H9 (cell line): ENCODE data around the gene ATCAY. TPM values are rescaled to one million over a fixed set of nuclear protein-coding genes. Genes with fewer than 3 reads are reported as not detected.

Experiments used
- DNase-seq: peaks from one replicate; pipeline ENCODE4 v3.0.0-alpha.2; 2017
- H2AFZ ChIP-seq: one replicate; pipeline ENCODE4 v1.6.1; 2013; ENCODE audit warnings: mild to moderate bottlenecking, low read length, control low read depth, moderate library complexity
- H2AK5ac ChIP-seq: 2 replicates; pipeline ENCODE4 v1.6.1; 2013; ENCODE audit warnings: low read length, control low read depth, mixed read lengths; ENCODE audit not compliant: insufficient read length
- H2BK120ac ChIP-seq: one replicate; pipeline ENCODE4 v1.6.1; 2013; ENCODE audit warnings: low read depth, mild to moderate bottlenecking, low read length, control low read depth, inconsistent platforms; ENCODE audit not compliant: poor library complexity, severe bottlenecking
- H2BK12ac ChIP-seq: 2 replicates; pipeline ENCODE4 v1.6.1; 2013; ENCODE audit warnings: low read length, control low read depth, mixed read lengths, low read depth; ENCODE audit not compliant: insufficient read length
- H2BK15ac ChIP-seq: 2 replicates; pipeline ENCODE4 v1.6.1; 2013; ENCODE audit warnings: low read depth, low read length, control low read depth
- H2BK20ac ChIP-seq: one replicate; pipeline ENCODE4 v1.6.1; 2013; ENCODE audit warnings: low read depth, mild to moderate bottlenecking, low read length, control low read depth, inconsistent platforms; ENCODE audit not compliant: poor library complexity, severe bottlenecking
- H2BK5ac ChIP-seq: 2 replicates; pipeline ENCODE4 v1.6.1; 2013; ENCODE audit warnings: low read length, control low read depth, mixed read lengths; ENCODE audit not compliant: insufficient read length
- H3K14ac ChIP-seq: 2 replicates; pipeline ENCODE4 v1.6.1; 2013; ENCODE audit warnings: low read length, control low read depth; ENCODE audit not compliant: insufficient read depth
- H3K18ac ChIP-seq: 2 replicates; pipeline ENCODE4 v1.6.1; 2013; ENCODE audit warnings: low read depth, mild to moderate bottlenecking, mixed read lengths, low read length, control low read depth; ENCODE audit not compliant: insufficient read length
- H3K23ac ChIP-seq: 2 replicates; pipeline ENCODE4 v1.6.1; 2013; ENCODE audit warnings: low read length, control low read depth, mixed read lengths, low read depth; ENCODE audit not compliant: insufficient read length
- H3K23me2 ChIP-seq: 2 replicates; pipeline ENCODE4 v1.6.1; 2013; ENCODE audit warnings: low read depth, mild to moderate bottlenecking, mixed read lengths, low read length, control low read depth; ENCODE audit not compliant: insufficient read length, poor library complexity, severe bottlenecking
- H3K27ac ChIP-seq: 2 replicates; pipeline ENCODE4 v1.5.1; 2013; ENCODE audit warnings: low read length, control low read depth, mixed read lengths, low read depth; ENCODE audit not compliant: insufficient read length
- H3K27me3 ChIP-seq: 2 replicates; pipeline ENCODE4 v1.6.1; 2013; ENCODE audit warnings: low read length, control low read depth, inconsistent platforms; ENCODE audit not compliant: insufficient read depth
- H3K4ac ChIP-seq: 2 replicates; pipeline ENCODE4 v1.6.1; 2013; ENCODE audit warnings: low read depth, mild to moderate bottlenecking, control low read depth, inconsistent platforms, low read length, moderate library complexity
- H3K4me1 ChIP-seq: 2 replicates; pipeline ENCODE4 v1.6.1; 2013; ENCODE audit warnings: low read length, control low read depth, inconsistent platforms; ENCODE audit not compliant: insufficient read depth
- H3K4me2 ChIP-seq: 2 replicates; pipeline ENCODE4 v1.6.1; 2013; ENCODE audit warnings: low read length, control low read depth, mixed read lengths; ENCODE audit not compliant: insufficient read length, insufficient read depth
- H3K56ac ChIP-seq: 2 replicates; pipeline ENCODE4 v1.6.1; 2013; ENCODE audit warnings: low read depth, mild to moderate bottlenecking, mixed read lengths, low read length, control low read depth; ENCODE audit not compliant: insufficient read length
- H3K79me1 ChIP-seq: 2 replicates; pipeline ENCODE4 v1.6.1; 2013; ENCODE audit warnings: low read depth, mild to moderate bottlenecking, moderate library complexity, low read length, control low read depth, inconsistent platforms; ENCODE audit not compliant: insufficient read depth, poor library complexity, severe bottlenecking
- H3K79me2 ChIP-seq: 2 replicates; pipeline ENCODE4 v1.6.1; 2013; ENCODE audit warnings: low read length, control low read depth, inconsistent platforms; ENCODE audit not compliant: insufficient read depth
- H3K9ac ChIP-seq: 2 replicates; pipeline ENCODE4 v1.6.1; 2013; ENCODE audit warnings: low read length, control low read depth, mixed read lengths; ENCODE audit not compliant: insufficient read length; ENCODE audit errors: extremely low read depth
- H3K9me3 ChIP-seq: one replicate; pipeline ENCODE4 v1.6.1; 2013; ENCODE audit warnings: low read depth, low read length, inconsistent platforms; ENCODE audit not compliant: control insufficient read depth
- H3T11ph ChIP-seq: one replicate; pipeline ENCODE4 v1.6.1; 2013; ENCODE audit warnings: mild to moderate bottlenecking, low read length, control low read depth, inconsistent platforms
- H4K20me1 ChIP-seq: one replicate; pipeline ENCODE4 v1.6.1; 2013; ENCODE audit not compliant: control insufficient read depth, insufficient read length, insufficient read depth
- H4K5ac ChIP-seq: 2 replicates; pipeline ENCODE4 v1.6.1; 2013; ENCODE audit warnings: low read depth, mild to moderate bottlenecking, mixed read lengths, low read length, control low read depth; ENCODE audit not compliant: insufficient read length
- H4K8ac ChIP-seq: replicated peaks from 2 replicates; pipeline ENCODE4 v1.6.1; 2013; ENCODE audit warnings: low read length, control low read depth, mixed read lengths, low read depth; ENCODE audit not compliant: insufficient read length
- H4K91ac ChIP-seq: 2 replicates; pipeline ENCODE4 v1.6.1; 2013; ENCODE audit warnings: low read depth, mild to moderate bottlenecking, moderate library complexity, mixed read lengths, low read length, control low read depth; ENCODE audit not compliant: insufficient read length
- H3K27ac Mint-ChIP-seq, 3 experiments: 2 replicates in 2 of 3; 3 replicates in 1 of 3; pipeline ENCODE4 v1.8.0; 2020 to 2021; ENCODE audit warnings: mixed read lengths in 3 of 3, mild to moderate bottlenecking in 1 of 3, moderate library complexity in 1 of 3
- H3K27me3 Mint-ChIP-seq: 2 replicates; pipeline ENCODE4 v1.8.0; 2021; ENCODE audit warnings: low read depth, mild to moderate bottlenecking, moderate library complexity, mixed read lengths
- H3K36me3 Mint-ChIP-seq, 3 experiments: 2 replicates in 2 of 3; 3 replicates in 1 of 3; pipeline ENCODE4 v1.8.0; 2020 to 2021; ENCODE audit warnings: low read depth in 3 of 3, mixed read lengths in 3 of 3; ENCODE audit not compliant: insufficient read depth in 1 of 3
- H3K4me1 Mint-ChIP-seq, 2 experiments: 2 replicates each; pipeline ENCODE4 v1.8.0; 2020; ENCODE audit warnings: mixed read lengths in 2 of 2
- H3K4me3 Mint-ChIP-seq, 2 experiments: 2 replicates in 1 of 2; 3 replicates in 1 of 2; pipeline ENCODE4 v1.8.0; 2020 to 2021; ENCODE audit warnings: mild to moderate bottlenecking in 2 of 2, mixed read lengths in 2 of 2, moderate library complexity in 1 of 2
- H3K9me3 Mint-ChIP-seq, 2 experiments: 2 replicates in 1 of 2; 3 replicates in 1 of 2; pipeline ENCODE4 v1.8.0; 2020; ENCODE audit warnings: mild to moderate bottlenecking in 2 of 2, mixed read lengths in 2 of 2, moderate library complexity in 1 of 2
- CTCF ChIP-seq: fragments of 200-600 bp; sonication (generic); conservative IDR thresholded peaks from 3 replicates; pipeline ENCODE4 v1.8.0; 2021; ENCODE audit warnings: antibody characterized with exemption, mild to moderate bottlenecking
- WGBS: extraction: QIAGEN DNeasy Blood & Tissue Kit; methylation state at CpG from one replicate; pipeline ENCODE4 v1.1.7; 2013; ENCODE audit warnings: missing lambda C conversion rate, low lambda C conversion rate, mixed read lengths; ENCODE audit not compliant: insufficient read length; ENCODE audit errors: extremely low coverage; 5-methylcytosine and 5-hydroxymethylcytosine counted together
- total RNA-seq: library from RNA; stranded (reverse); gene quantifications from 2 replicates; pipeline ENCODE4 v1.2.1, GENCODE V29; 2021

Gene ATCAY
- total RNA-seq, 1 experiment from 2014 or later, result 12.2 TPM

- H3K27ac Mint-ChIP-seq, result peak overlapping the region in 1 of 3 experiments; percentile 93; a peak in 1 of 7 replicates
- H3K4ac ChIP-seq, result no peak overlapping the region
Observed at GRCh38 chr19:3862826-3863500, 17.5 kb upstream of the ATCAY start.

More at GRCh38 chr19:3862826-3863500, 17.5 kb upstream of the ATCAY start:
- Mint-ChIP-seq H3K4me1 (peaks cover 10 to 12% of the 10 kb centered on the region in 2 experiments), H3K27me3 (peaks cover 2% of the 10 kb centered on the region), H3K36me3 (peaks cover 0 to 5% (median 0%) of the 10 kb centered on the region in 3 experiments; a peak in 2 of 7 replicates), H3K9me3 (no peaks in the 10 kb centered on the region), H3K4me3 (no peak overlapping the region)
- Histone ChIP-seq H3T11ph (no peak overlapping the region), H2AK5ac (no peak overlapping the region), H2BK15ac (no peak overlapping the region), H2BK120ac (no peak overlapping the region), H4K8ac (no peak overlapping the region), H2BK12ac (no peak overlapping the region), H3K18ac (no peak overlapping the region), H2BK5ac (no peak overlapping the region), H3K4me2 (no peak overlapping the region), H3K23me2 (peaks cover 1% of the 10 kb centered on the region), H3K14ac (no peak overlapping the region), H3K23ac (no peak overlapping the region), H4K91ac (no peak overlapping the region), H3K9me3 (no peaks in the 10 kb centered on the region), H3K27ac (no peak overlapping the region), H3K79me2 (no peaks in the 10 kb centered on the region), H4K5ac (no peak overlapping the region), H3K9ac (no peak overlapping the region), H3K27me3 (no peaks in the 10 kb centered on the region), H3K56ac (no peak overlapping the region), H3K4me1 (no peaks in the 10 kb centered on the region), H4K20me1 (no peaks in the 10 kb centered on the region), H2AFZ (no peak overlapping the region), H3K79me1 (peaks cover 1% of the 10 kb centered on the region), H2BK20ac (no peak overlapping the region)
- WGBS, result no CpG with 5 or more reads among the region's 25 CpGs
- no peak for TF ChIP-seq CTCF
- DNase-seq, result no peak
